SKM-1 (cell line): ENCODE results near the gene FLVCR2.
"Not testable (repeated sequence)": the region's sequence is repeated elsewhere in the genome, so short reads cannot be mapped to it uniquely, and the experiment has no call there.

Experiments
- DNase-seq: peaks from one replicate; lab custom pipeline; 2025; ENCODE audit not compliant: unreplicated experiment; lab: John Stamatoyannopoulos, UW

FLVCR2 gene

GRCh38 chr14:75660238-75660629 lies 81.8 kb downstream of the FLVCR2 start:
- DNase-seq: no peak

DNA sequence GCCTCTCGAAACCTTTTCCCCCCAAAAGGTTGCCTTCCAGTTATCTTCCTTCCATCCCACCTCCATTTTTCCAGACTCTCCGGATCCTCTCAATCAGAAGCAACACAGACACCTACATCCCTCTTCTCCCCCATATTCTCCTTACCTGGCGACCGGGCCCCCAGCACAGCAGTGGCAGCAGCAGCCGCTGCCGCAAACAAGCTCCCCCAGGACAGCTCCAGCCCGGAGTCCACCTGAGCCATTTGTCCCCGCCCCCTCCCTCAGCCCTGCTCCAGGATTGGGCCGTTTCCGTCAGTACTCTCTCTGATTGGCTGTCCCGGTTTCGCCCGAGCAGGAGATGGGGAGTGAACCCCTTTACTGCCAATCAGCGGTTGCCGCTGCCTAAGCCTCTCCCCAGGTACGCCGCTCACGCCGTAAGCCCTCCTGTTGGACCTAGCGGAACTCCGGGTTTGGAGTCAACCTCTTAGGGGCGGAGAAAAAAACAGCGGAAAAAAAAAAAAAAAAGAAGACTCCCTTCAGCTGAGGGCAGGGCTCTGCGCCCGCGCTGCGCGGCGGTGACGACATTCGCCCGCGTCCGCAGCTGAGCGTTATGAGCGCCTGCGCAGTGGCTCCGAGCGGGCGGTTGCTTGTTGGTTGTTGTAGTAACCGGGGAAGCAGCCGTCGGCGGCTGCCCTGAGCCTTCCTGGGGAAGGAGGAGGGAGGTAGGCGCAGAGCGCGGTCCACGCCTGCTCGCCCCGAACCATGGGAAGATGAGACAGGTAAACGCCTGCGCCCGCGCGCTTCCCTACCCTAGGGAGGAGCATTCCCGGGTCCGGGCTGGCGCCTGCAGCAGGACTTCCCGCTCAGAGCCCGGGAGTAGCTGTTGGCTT lies 82.4 kb downstream of the FLVCR2 start, which contains the start of the genes ERG28 and TTLL5:
Gene ERG28 (minus strand): TSS at position 247 of the 869 bp plus-strand sequence. CDS start 3,374 bp downstream, outside the sequence.
Gene TTLL5 (plus strand): TSS at position 617 of the 869 bp plus-strand sequence. CDS start 1,904 bp downstream, outside the sequence.
- DNase-seq: peak; percentile 77

GRCh38 chr14:75661499-75661814 lies 83.0 kb downstream of the FLVCR2 start:
- no peak for DNase-seq

DNA sequence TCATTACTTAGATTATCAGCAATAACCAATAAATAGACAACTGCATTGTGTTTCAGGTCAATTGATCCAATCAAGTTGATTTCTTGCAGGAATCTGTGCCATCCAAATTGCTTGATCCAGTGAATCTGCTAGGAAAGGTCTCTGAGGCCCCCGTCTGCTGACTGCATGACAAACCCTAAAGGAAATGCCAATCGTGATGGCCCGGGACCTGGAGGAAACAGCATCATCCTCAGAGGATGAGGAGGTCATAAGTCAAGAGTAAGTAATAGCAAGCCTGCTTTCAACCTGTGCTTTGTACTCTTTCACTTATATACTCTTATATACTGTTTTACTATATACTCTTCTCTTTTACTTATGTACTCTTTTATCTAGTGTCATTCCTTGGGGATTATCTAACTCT lies 84.5 kb downstream of the FLVCR2 start:
- DNase-seq: no peak

DNA sequence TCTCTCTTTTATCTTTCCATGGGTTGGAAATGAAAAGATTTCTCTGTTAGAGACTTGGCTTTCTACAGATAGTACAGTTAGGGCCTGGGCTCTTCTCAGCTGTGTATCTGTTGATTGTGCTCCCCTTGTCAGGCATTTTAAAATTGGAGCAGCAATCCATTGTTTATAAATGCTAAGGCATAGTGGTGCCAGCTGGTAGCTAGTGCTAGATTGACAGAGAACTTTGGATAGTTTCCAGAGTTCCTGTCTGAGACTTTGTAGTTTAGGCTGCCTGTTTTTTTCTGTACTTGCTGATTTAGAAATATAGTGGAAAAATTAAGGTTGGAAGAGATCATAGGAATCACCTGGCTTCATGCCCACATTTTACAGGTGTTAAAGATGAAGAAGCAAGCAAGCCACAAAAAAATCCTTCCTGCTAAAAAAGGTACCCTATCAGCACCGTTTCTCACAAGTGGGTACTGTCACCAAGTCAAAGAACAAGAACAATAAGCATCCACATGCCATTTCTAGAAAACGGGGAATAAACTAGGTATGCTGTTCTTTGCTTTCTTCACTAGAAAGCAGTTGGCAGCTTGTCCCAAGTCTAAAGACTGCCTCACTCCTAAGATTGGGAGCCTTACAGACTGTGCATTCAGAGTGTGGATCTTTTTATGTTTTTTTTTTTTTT lies 88.8 kb downstream of the FLVCR2 start:
- no peak for DNase-seq

DNA sequence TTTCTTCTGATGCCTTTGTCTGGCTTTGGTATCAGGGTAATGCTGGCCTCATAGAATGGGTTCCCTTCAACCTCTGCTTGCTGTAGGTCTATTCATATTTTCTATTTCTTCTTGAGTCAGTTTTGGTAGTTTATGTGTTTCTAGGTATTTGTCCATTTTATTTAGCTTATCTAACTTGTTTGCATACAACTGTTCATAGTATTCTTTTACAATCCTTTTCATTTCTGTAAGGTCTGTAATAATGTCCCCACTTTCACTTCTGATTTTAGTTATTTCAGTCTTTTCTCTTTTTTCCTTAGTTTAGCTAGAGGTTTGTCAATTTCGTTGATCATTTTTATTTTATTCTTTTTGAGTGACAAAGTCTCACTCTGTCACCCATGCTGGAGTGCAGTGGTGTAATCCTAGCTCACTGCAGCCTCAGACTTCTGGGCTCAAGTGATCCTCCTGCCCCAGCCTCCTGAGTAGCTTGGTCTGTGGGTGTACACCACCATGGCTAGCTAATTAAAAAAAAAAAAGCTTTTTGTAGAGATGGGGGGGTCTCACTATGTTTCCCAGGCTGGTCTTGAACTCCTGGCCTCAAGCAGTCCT lies 94.3 kb downstream of the FLVCR2 start:
- no peak for DNase-seq

DNA sequence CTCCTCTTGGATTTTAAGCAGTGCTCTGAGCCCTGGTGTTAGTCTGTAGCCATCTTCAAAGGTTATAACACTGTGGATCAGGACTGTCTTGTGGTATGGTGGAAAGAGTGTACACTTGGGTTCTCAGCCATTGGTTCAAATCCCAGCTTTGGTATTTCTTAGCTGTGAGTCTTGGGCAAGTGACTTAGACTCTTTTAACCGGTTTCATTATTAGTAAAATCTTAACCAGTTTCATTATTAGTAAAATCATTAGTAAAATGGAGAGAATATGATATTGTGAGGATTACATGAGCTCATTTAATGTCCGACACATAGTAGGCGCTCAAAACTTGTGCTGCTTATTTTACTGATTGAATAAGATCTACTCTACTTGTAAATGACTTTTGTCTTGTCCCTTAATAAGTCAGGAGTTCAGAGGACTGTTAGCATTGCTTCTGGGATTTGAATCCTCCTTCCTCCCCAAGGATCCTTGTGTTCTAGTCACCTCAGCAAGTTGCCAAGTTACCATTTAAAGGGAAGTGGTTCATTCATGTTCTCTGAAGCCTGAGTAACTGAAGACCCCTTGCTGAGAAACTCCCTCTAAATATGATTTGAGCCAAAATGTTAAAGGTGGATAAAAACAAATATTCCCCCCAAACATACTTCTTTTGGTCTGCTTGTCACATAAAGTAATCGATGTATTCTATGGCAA lies 95.1 kb downstream of the FLVCR2 start:
- no peak for DNase-seq

DNA sequence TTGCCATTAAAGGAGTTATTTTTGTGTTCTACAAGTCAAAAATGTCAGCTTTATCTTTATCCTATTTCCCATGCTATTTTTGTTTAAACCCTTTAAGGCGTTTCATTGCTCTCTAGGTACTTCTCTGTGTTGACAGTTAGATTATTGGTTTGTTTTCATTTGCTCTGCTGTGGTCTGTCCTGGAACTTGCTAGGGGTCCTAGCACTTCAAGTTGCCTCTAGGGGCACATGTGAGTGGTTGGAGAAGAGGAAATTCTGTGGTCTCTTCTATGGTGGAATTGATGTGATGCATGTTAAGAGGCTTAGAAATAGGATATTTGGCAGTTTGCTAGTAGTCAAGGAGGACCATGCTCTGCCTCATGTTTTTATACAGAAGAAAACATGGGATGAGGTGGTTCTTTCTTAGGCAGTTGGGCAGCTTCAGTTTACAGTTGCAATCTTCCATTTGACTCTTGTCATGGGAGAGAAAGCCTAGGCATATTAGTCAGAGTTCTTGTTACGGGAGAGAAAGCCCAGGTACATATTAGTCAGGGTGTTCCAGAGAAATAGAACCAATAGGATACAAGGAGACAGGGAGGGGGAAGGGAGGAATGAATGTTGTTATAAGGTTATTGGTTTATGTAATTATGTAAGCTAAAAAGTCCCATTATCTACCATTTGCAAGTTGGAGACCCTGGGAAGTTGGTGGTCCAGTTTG lies 97.0 kb downstream of the FLVCR2 start:
- no peak for DNase-seq

DNA sequence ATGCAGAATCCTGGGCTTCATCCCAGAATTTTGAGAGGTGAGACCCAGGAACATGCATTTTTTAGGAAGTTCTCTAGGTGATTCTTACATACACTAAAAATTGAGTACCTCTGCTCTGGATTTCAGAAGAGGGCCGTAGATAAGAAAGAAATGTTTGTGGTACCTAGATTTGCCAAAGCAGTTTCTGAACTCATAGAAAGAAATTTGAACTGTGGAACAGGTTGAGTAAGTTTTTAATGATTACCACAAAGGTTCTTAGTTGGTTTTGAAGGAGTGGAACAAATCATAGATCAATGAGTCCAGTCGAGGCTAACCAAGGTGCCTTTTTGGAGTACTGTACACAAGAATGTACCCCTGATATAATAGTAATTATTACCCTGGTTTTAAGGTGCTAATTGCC lies 107.5 kb downstream of the FLVCR2 start:
- DNase-seq: no peak

GRCh38 chr14:75689012-75689411 lies 110.6 kb downstream of the FLVCR2 start:
- no peak for DNase-seq

DNA sequence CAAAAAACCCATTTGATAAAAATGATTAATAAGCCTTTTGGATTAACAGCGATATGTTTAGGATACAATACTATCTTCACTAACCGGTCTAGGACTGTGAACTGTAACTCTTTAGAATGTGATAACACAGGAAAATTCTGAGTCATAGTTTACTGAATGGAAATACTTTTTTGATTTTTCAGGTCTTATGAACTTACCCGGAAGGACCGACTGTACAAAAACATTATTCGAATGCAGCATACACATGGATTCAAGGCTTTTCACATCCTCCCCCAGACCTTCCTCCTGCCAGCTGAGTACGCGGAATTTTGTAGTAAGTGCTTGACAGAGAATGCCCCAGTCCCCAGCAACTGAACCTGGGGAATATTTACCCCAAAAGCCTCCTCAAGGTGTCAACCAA lies 111.6 kb downstream of the FLVCR2 start:
- DNase-seq: no peak

- DNase-seq: not testable (repeated sequence)
Observed at GRCh38 chr14:75695025-75695424, 116.6 kb downstream of the FLVCR2 start.

DNA sequence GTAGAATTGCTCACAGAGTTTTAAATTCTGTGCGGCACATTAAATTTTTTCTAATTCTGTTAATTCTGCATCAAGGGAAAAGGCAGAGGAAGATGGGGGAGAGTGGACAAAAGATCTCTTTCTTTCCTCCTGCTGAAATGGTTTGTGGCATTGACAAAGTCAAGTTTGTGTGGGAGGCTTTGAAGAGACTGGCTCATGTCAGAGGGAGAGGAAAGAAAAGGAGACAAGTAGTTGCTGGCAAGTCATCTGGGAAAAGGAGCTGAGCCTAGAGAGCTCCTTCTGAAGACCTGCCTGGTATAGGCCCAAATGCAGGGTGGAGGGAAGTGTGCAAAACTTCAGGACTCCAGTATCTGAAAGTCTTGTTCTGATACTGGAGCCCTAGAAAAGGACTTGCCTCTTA lies 119.0 kb downstream of the FLVCR2 start:
- DNase-seq: no peak
